Choroid plexus epithelial cell (primary cell): ENCODE data around the gene UPF2.

Experiments used
- DNase-seq: peaks from one replicate; pipeline ENCODE4 v3.0.0-alpha.2; 2010; ENCODE audit warnings: low read depth
- H3K4me3 ChIP-seq: 2 replicates; pipeline ENCODE4 v1.5.1; 2011; ENCODE audit warnings: low read depth, mild to moderate bottlenecking, control low read depth, low read length, moderate library complexity
- CTCF ChIP-seq: conservative IDR thresholded peaks from 2 replicates; pipeline ENCODE4 v1.5.1; 2011; ENCODE audit warnings: low read depth, mild to moderate bottlenecking, control low read depth, inconsistent platforms, low read length, moderate library complexity

The UPF2 gene

GRCh38 chr10:11908991-11909390 is 133.6 kb downstream of the UPF2 start:
- H3K4me3 ChIP-seq, result no peak overlapping the region
- no peak for TF ChIP-seq CTCF
- DNase-seq, result no peak

GRCh38 chr10:11908536-11908935 is 134.1 kb downstream of the UPF2 start:
- DNase-seq, result no peak
- no peak for TF ChIP-seq CTCF
- H3K4me3 ChIP-seq, result no peak overlapping the region

GRCh38 chr10:11907914-11908313 is 134.7 kb downstream of the UPF2 start:
- DNase-seq, result no peak
- TF ChIP-seq CTCF, result no peak
- H3K4me3 ChIP-seq, result no peak overlapping the region

GRCh38 chr10:11906714-11907113 is 135.9 kb downstream of the UPF2 start:
- DNase-seq, result no peak
- no peak for TF ChIP-seq CTCF
- H3K4me3 ChIP-seq, result no peak overlapping the region

GRCh38 chr10:11902646-11903045 is 140.0 kb downstream of the UPF2 start:
- no peak overlapping the region for H3K4me3 ChIP-seq
- no peak for TF ChIP-seq CTCF
- no peak for DNase-seq

GRCh38 chr10:11901833-11902475 is 140.7 kb downstream of the UPF2 start:
- peak; percentile 54 for DNase-seq
- no peak for TF ChIP-seq CTCF
- no peak overlapping the region for H3K4me3 ChIP-seq

GRCh38 chr10:11901454-11901832 is 141.2 kb downstream of the UPF2 start:
- TF ChIP-seq CTCF, result no peak
- no peak for DNase-seq
- no peak overlapping the region for H3K4me3 ChIP-seq
